Measurements from ENCODE around the gene ABITRAM.

GRCh38 chr9:108939975-108940374 lies 5.8 kb downstream of the ABITRAM start:
- TF ChIP-seq GATA3 (IDR thresholded peaks at IDR 0.05; ENCODE audit: low read depth, low read length): no peak
- TF ChIP-seq GATA2 (IDR thresholded peaks at IDR 0.05; ENCODE audit: low read depth, low read length): no peak
